SH-SY5Y (cell line): Measurements from ENCODE around the gene C5orf24.

ENCODE experiments used
- GATA2 ChIP-seq: IDR thresholded peaks from 2 replicates; pipeline ENCODE4 v1.6.1; 2011; ENCODE audit warnings: mild to moderate bottlenecking, low read depth, low read length
- GATA3 ChIP-seq: IDR thresholded peaks from 2 replicates; pipeline ENCODE4 v1.6.1; 2011; ENCODE audit warnings: low read depth, mild to moderate bottlenecking, low read length, moderate library complexity

DNA sequence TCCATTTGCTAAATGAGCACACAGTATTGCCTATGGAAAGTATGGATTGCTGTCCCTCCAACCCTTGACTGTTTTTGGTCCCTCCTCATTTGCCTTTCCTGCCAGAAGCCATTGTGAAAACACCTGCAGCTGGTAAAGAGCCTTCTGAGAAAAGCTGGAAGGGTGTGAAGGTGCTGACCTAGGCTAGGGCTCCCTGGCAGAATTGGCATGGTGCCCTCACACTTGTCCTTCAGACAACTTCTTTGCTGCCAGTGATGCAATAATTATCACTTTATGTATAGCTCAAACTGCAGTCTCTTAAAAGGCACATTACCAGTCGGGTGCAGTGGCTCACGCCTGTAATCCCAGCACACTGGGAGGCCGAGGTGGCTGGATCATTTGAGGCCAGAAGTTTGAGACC, 32.6 kb downstream of the C5orf24 start:
- TF ChIP-seq GATA3 (no peak), GATA2 (no peak)
